ENCODE measurements around the gene POLR2F. TPM values are rescaled to one million over a fixed set of nuclear protein-coding genes. Genes with fewer than 3 reads are reported as not detected.

POLR2F gene
- total and polyA plus RNA-seq, 9 of the 15 experiments (the other 6 are each of a cell fraction or from before 2014, with no cell fraction given): 98.9 to 410 (median 168) TPM

GRCh38 chr22:37986371-37986770, 32.9 kb downstream of the POLR2F start (continued):
- no peak for TF ChIP-seq BRD9 (IDR thresholded peaks at IDR 0.05; ENCODE audit: low read depth, partially characterized antibody)
- TF ChIP-seq RNF2 (IDR thresholded peaks at IDR 0.05): no peak
- no peak for TF ChIP-seq TFE3 (CRISPR knock-in tag; IDR thresholded peaks at IDR 0.05)
- TF ChIP-seq L3MBTL2 (IDR thresholded peaks at IDR 0.05): no peak
- no peak for TF ChIP-seq KAT2B (IDR thresholded peaks at IDR 0.05; ENCODE audit: low read depth, low read length)
- no peak for TF ChIP-seq ETV6 (IDR thresholded peaks at IDR 0.05; ENCODE audit: borderline replicate concordance in 1 of 2, low read depth in 2 of 2, low read length in 1 of 2)
- TF ChIP-seq ETV6 (CRISPR knock-in tag; IDR thresholded peaks at IDR 0.05; ENCODE audit: borderline replicate concordance): no peak
- TF ChIP-seq ZNF75A (CRISPR knock-in tag; IDR thresholded peaks at IDR 0.05): no peak

- H2AFZ ChIP-seq (ENCODE audit: low read depth, low read length): no peak overlapping the region
- intact Hi-C loops (cut with micrococcal nuclease): no loop called here
- H3K27ac ChIP-seq (ENCODE audit: extremely low read depth, low read depth, low read length): no peak overlapping the region
- H3K27me3 ChIP-seq (ENCODE audit: control insufficient read depth in 2 of 2, insufficient read depth in 2 of 2, low read length in 2 of 2): no peaks in the 10 kb centered on the region
- no peak; the same call in 2 of the 3 replicates for ATAC-seq
- WGBS (ENCODE audit: insufficient coverage, low coverage, missing lambda C conversion rate): 35% methylated on average over 14 of the region's 14 CpGs
- H3K36me3 ChIP-seq (ENCODE audit: control insufficient read depth, insufficient read depth, low read length): no peaks in the 10 kb centered on the region
- H3K4me3 ChIP-seq: no peak overlapping the region
- in situ Hi-C loops (cut with MboI): no loop called here
- no peak for FAIRE-seq
- ChIA-PET CTCF (ENCODE audit: low intra/inter-chr PET ratio) (no interaction called here), POLR2A (interaction anchor here (1.0 kb wide), 1 partner anchor 23 kb away, joined by 6 read pairs; no protein-coding TSS in a partner anchor)
- BruUV-seq (replicated peaks): no TSS peak
- no peak overlapping the region for H3K4me2 ChIP-seq (ENCODE audit: insufficient read depth, low read length)
- peaks cover 0 to 6% of the 10 kb centered on the region in 2 experiments; a peak in 3 of 5 replicates for H3K4me1 ChIP-seq (replicated peaks in 1 of 2; ENCODE audit: control insufficient read depth in 2 of 2, insufficient read depth in 2 of 2, low read length in 2 of 2)
- H3K79me2 ChIP-seq (ENCODE audit: control insufficient read depth, insufficient read depth, low read length): no peaks in the 10 kb centered on the region
- no peak for DNase-seq (ENCODE audit: extremely low read depth in 1 of 4, low spot score in 3 of 4)
- no peak for TF ChIP-seq SREBF1 (IDR thresholded peaks at IDR 0.05; ENCODE audit: borderline replicate concordance, low read depth, low read length)
- no peak for TF ChIP-seq TAF15 (IDR thresholded peaks at IDR 0.05; ENCODE audit: low read depth, low read length)
- TF ChIP-seq TSHZ1 (CRISPR knock-in tag; IDR thresholded peaks at IDR 0.05): no peak
- no peak for TF ChIP-seq HDGF (IDR thresholded peaks at IDR 0.05)
- no peaks in the 10 kb centered on the region for H3K9me1 ChIP-seq (ENCODE audit: control insufficient read depth, insufficient read depth, low read length)
- no peaks in the 10 kb centered on the region for H3K9me3 ChIP-seq (replicated peaks; ENCODE audit: control insufficient read depth, insufficient read depth, low read depth, low read length)
- H3K9ac ChIP-seq (ENCODE audit: insufficient read depth in 1 of 2, low read depth in 2 of 2, low read length in 2 of 2): no peak overlapping the region
- H4K20me1 ChIP-seq (replicated peaks; ENCODE audit: control insufficient read depth, insufficient read depth, low read length): no peaks in the 10 kb centered on the region
These were observed 35.9 kb downstream of the POLR2F start for GRCh38 chr22:37989146-37990045.
